Measurements from ENCODE around the gene SEMA3F. TPM values are rescaled to one million over a fixed set of nuclear protein-coding genes. Genes with fewer than 3 reads are reported as not detected.

Gene SEMA3F
- total and polyA plus RNA-seq, 8 donors: 26.0 to 56.2 (median 46.7) TPM

DNA sequence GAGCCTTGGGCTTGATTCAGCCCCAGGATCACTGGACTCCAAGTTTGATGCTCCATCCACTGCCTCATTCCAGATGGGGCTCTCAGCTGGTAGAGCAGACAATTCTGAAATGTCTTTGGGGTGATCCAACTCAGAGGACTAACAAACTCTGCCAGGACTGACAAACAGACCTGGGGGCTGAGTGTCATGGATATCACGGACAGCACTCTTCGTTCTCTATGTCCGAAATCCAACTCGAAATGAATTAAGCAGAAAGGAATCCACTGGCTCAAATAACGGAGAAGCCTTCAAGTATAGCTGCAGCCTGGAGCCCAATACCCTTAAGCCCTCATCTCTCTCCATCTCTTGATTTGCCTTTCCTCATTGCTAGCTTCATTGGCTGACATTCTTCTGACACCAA, 64.2 kb downstream of the SEMA3F start:
- ATAC-seq (no peak), DNase-seq (no peak)
- Histone ChIP-seq H3K27me3 (no peaks in the 10 kb centered on the region), H3K4me3 (no peak overlapping the region), H3K27ac (no peak overlapping the region), H3K36me3 (no peaks in the 10 kb centered on the region), H3K9me3 (no peaks in the 10 kb centered on the region), H3K4me1 (no peaks in the 10 kb centered on the region)
- TF ChIP-seq, protein P1, sequence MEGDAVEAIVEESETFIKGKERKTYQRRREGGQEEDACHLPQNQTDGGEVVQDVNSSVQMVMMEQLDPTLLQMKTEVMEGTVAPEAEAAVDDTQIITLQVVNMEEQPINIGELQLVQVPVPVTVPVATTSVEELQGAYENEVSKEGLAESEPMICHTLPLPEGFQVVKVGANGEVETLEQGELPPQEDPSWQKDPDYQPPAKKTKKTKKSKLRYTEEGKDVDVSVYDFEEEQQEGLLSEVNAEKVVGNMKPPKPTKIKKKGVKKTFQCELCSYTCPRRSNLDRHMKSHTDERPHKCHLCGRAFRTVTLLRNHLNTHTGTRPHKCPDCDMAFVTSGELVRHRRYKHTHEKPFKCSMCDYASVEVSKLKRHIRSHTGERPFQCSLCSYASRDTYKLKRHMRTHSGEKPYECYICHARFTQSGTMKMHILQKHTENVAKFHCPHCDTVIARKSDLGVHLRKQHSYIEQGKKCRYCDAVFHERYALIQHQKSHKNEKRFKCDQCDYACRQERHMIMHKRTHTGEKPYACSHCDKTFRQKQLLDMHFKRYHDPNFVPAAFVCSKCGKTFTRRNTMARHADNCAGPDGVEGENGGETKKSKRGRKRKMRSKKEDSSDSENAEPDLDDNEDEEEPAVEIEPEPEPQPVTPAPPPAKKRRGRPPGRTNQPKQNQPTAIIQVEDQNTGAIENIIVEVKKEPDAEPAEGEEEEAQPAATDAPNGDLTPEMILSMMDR (IDR thresholded peaks at IDR 0.05): no peak
- intact Hi-C loops (cut with DNase I): no loop called here

DNA sequence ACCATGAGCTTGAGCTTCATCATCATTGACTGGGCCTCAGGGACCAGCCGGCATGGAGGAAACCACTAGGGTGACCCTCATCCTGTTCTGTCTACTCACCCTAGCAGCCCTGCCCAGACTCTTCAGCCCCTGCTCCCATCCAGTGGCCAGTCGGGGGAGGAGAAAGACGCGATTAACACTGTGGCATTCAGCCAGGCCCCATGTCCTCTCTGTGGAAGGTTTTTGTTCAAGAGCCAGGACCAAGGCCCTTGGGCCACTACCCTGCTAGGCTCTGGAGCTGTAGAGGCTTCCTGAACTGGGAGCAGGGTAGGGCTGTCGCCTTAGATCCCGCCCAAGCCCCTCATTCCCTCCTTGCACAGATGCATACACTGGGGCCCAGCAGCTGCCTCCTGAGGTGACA, 65.0 kb downstream of the SEMA3F start:
- Histone ChIP-seq H3K9me3 (no peaks in the 10 kb centered on the region), H3K4me1 (no peaks in the 10 kb centered on the region), H3K4me3 (no peak overlapping the region), H3K27me3 (peaks cover 0 to under 1% of the 10 kb centered on the region in 2 donors), H3K36me3 (no peaks in the 10 kb centered on the region), H3K27ac (no peak overlapping the region)
- intact Hi-C loops (cut with DNase I): no loop called here
- ATAC-seq (no peak), DNase-seq (no peak)
- TF ChIP-seq, protein P1 (IDR thresholded peaks at IDR 0.05): no peak

DNA sequence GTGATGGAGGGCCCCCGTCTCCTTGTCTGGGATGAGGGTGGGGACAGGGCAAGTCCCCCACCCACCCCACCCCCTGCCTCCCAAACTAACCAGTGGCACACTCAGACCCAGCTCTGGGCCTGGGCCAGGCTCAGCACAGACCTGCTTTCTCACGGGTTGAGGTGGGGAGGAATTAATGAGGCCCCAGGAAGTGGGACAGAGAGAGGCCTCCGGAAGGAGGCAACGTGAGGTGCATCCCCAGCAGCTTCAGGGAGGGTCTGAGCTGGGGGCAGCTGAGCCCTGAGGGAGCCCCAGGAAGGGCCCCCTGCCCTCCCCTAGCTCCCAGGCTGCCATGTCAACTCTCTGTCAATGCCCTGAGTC, 65.9 kb downstream of the SEMA3F start:
- no peak for ATAC-seq
- intact Hi-C loops (cut with DNase I): no loop called here
- Histone ChIP-seq H3K27ac (no peak overlapping the region), H3K4me1 (peaks cover 0 to 4% of the 10 kb centered on the region in 2 donors), H3K4me3 (no peak overlapping the region), H3K36me3 (no peaks in the 10 kb centered on the region), H3K27me3 (peaks cover 0 to 9% of the 10 kb centered on the region in 2 donors), H3K9me3 (no peaks in the 10 kb centered on the region)
- TF ChIP-seq, protein P1 (IDR thresholded peaks at IDR 0.05): no peak
- DNase-seq: no peak

GRCh38 chr3:50221411-50222168, 66.5 kb downstream of the SEMA3F start:
- no peak overlapping the region for H3K4me3 ChIP-seq
- TF ChIP-seq, protein P1 (IDR thresholded peaks at IDR 0.05): no peak
- ATAC-seq (no peak), DNase-seq (no peak)
- H3K9me3 ChIP-seq: no peaks in the 10 kb centered on the region
- intact Hi-C loops (cut with DNase I): no loop called here
- peaks cover 0 to 13% of the 10 kb centered on the region in 2 donors for H3K27me3 ChIP-seq
- no peaks in the 10 kb centered on the region for H3K36me3 ChIP-seq
- H3K27ac ChIP-seq: no peak overlapping the region
- peaks cover 3 to 9% of the 10 kb centered on the region in 2 donors for H3K4me1 ChIP-seq

DNA sequence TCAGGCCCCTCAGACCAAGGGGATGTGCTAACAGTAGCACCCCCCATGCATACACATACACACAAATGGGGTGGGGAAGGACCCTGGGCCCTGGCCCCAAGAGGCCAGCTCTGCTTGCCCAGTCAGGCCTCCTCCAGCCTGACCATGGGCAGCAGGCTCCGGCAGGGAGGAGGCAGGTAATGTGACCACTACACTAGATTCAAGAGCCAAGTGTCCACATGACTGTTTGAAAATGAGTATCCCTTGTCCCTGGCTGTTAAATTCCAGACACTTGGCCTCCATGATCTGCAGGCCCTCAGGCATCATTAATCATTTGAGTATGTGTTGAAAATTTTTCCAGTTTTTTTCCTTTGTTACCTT, 67.0 kb downstream of the SEMA3F start:
- ATAC-seq (no peak), DNase-seq (no peak)
- H3K9me3 ChIP-seq: no peaks in the 10 kb centered on the region
- no peak overlapping the region for H3K27ac ChIP-seq
- H3K4me1 ChIP-seq: peaks cover 8 to 15% of the 10 kb centered on the region in 2 donors
- H3K27me3 ChIP-seq: peaks cover 0 to 13% of the 10 kb centered on the region in 2 donors
- no peaks in the 10 kb centered on the region for H3K36me3 ChIP-seq
- TF ChIP-seq, protein P1 (IDR thresholded peaks at IDR 0.05): no peak
- intact Hi-C loops (cut with DNase I): no loop called here
- no peak overlapping the region for H3K4me3 ChIP-seq

Data from left lung (tissue), 10 donors.